Subcutaneous adipose tissue (tissue), 4 donors: ENCODE measurements around the gene SH3D21. TPM values are rescaled to one million over a fixed set of nuclear protein-coding genes. Genes with fewer than 3 reads are reported as not detected.

Experiments
- total RNA-seq, 4 donors: library from RNA; depleted of rRNA; stranded (reverse); fragments of >200 nt; gene quantifications; one replicate each; pipeline ENCODE4 v1.1.0, GENCODE V29; 2016
- TF ChIP-seq, protein P1 (sequence below): fragments of 450-650 bp; IDR thresholded peaks from one replicate; pipeline ENCODE4 v1.5.1; 2016; ENCODE audit warnings: low read depth, mild to moderate bottlenecking, control low read depth, antibody characterized with exemption, moderate library complexity

The SH3D21 gene
- total RNA-seq, 4 donors from 2014 or later = 0.66 to 3.4 (median 1.5) TPM

- TF ChIP-seq, protein P1, sequence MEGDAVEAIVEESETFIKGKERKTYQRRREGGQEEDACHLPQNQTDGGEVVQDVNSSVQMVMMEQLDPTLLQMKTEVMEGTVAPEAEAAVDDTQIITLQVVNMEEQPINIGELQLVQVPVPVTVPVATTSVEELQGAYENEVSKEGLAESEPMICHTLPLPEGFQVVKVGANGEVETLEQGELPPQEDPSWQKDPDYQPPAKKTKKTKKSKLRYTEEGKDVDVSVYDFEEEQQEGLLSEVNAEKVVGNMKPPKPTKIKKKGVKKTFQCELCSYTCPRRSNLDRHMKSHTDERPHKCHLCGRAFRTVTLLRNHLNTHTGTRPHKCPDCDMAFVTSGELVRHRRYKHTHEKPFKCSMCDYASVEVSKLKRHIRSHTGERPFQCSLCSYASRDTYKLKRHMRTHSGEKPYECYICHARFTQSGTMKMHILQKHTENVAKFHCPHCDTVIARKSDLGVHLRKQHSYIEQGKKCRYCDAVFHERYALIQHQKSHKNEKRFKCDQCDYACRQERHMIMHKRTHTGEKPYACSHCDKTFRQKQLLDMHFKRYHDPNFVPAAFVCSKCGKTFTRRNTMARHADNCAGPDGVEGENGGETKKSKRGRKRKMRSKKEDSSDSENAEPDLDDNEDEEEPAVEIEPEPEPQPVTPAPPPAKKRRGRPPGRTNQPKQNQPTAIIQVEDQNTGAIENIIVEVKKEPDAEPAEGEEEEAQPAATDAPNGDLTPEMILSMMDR = no peak
Measured at GRCh38 chr1:36307601-36308330, 1.6 kb downstream of the SH3D21 start.

DNA sequence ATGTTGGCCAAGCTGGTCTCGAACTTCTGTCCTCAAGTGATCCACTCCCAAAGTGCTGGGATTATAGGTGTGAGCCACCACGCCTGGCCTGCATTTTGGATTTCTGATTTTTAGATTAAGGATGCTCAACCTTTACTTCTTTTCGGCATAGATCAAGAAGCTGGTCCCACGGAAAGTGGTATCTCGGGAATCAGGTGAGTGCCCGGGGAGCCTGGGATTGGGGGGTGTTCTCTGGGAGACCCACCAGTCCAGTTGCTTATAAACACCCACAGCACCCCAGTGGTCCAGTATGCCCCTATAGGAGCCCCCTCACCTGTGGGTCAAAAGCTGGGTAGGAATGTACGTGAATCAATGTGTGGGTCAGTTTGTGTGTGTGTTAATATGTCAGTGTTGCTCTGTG, 3.2 kb downstream of the SH3D21 start:
- TF ChIP-seq, protein P1 = no peak

- TF ChIP-seq, protein P1 = no peak
Measured at GRCh38 chr1:36320291-36320761, 14.2 kb downstream of the SH3D21 start.

GRCh38 chr1:36320767-36321118, 14.6 kb downstream of the SH3D21 start:
- TF ChIP-seq, protein P1 = no peak

DNA sequence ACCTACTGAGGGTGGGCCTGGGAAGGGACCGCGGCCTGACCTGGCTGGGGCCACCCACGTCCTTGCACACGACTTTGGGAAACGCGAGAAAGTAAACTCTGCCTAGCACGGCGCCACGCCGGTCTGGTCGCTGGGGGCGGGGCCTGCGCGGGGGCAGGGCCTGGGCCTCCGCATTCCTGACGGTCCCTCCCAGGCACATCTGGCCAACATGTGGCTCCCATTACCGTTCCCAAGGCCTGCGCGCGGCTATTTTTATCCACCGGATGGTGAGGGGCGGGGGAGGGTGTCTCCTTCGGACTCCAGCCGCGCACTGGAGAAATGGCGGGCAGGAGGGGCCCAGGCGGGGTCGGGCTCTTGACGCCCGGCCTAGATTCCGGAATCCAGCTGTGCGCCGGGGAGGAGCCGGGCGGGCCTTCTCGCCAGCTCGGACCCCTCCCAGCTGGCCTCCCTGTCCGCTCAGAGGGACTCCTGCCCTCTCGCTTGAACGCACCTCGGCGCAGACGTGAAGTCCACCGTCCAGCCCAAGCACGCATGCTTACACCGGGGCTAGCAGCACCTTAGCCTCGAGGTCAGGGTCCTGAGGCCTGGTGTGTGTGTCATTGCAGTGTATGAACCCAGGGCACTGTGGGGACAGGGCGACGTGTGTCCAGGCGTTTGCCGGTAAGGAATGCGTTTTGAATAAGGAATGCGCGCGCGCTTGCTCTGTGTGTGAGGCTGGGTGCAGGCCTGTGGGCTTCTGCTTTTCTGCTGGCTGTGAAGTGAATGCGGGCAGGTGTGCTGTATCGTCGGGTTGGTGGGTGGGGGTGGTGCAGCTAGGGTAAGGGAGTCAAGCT, 15.2 kb downstream of the SH3D21 start:
- TF ChIP-seq, protein P1 = no peak

GRCh38 chr1:36322041-36322785, 16.0 kb downstream of the SH3D21 start:
- TF ChIP-seq, protein P1 = no peak
